ENCODE measurements around the gene BIRC2. TPM values are rescaled to one million over a fixed set of nuclear protein-coding genes. Genes with fewer than 3 reads are reported as not detected.

Gene BIRC2
- total RNA-seq, 1 donor from 2014 or later, result 53.1 TPM

DNA sequence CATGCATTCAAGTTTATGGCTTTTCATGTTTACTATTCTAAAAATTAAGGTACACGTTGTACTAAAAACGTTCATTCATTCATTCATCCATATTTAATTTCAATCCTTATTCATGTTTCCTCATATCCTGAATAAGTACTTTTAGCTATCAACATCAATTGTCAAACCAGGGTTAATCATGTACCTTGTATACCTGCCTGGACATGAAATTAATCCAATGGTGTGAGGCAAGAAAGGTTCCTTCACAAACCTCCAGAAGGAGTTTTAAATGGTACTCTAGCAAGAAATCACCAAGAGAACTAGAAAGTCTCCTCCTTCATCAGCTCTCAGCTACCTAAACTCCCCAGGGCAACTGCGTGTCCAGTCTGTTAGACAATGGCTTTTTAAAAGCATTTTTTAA is 72.2 kb downstream of the BIRC2 start:
- TF ChIP-seq, protein P1, sequence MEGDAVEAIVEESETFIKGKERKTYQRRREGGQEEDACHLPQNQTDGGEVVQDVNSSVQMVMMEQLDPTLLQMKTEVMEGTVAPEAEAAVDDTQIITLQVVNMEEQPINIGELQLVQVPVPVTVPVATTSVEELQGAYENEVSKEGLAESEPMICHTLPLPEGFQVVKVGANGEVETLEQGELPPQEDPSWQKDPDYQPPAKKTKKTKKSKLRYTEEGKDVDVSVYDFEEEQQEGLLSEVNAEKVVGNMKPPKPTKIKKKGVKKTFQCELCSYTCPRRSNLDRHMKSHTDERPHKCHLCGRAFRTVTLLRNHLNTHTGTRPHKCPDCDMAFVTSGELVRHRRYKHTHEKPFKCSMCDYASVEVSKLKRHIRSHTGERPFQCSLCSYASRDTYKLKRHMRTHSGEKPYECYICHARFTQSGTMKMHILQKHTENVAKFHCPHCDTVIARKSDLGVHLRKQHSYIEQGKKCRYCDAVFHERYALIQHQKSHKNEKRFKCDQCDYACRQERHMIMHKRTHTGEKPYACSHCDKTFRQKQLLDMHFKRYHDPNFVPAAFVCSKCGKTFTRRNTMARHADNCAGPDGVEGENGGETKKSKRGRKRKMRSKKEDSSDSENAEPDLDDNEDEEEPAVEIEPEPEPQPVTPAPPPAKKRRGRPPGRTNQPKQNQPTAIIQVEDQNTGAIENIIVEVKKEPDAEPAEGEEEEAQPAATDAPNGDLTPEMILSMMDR (IDR thresholded peaks at IDR 0.05; ENCODE audit: unreplicated experiment), result no peak
- Mint-ChIP-seq H3K27ac (ENCODE audit: unreplicated experiment) (no peak overlapping the region), H3K4me1 (ENCODE audit: unreplicated experiment) (no peaks in the 10 kb centered on the region), H3K4me3 (ENCODE audit: unreplicated experiment) (no peak overlapping the region), H3K36me3 (ENCODE audit: low read depth, unreplicated experiment) (peaks cover 27% of the 10 kb centered on the region), H3K9me3 (ENCODE audit: unreplicated experiment) (no peaks in the 10 kb centered on the region), H3K27me3 (ENCODE audit: unreplicated experiment) (no peaks in the 10 kb centered on the region)
- no peak for DNase-seq (ENCODE audit: low spot score)

DNA sequence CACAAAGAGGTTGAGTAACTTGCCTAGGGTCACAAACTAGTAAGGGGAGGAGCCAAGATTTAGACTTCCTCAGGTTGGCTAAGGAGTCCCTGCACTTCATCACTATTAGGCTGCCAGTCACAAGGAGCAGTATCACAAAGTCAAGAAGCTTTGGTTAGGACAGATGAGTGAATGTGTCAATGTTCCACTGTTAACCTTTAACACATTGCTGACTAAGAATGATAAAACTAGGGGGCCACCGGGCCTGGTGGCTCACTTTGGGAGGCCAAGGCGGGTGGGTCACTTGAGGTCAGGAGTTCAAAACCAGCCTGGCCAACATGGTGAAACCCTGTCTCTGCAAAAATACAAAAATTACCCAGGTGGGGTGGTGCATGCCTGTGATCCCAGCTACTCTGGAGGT is 73.5 kb downstream of the BIRC2 start:
- peaks cover 3% of the 10 kb centered on the region for H3K4me1 Mint-ChIP-seq (ENCODE audit: unreplicated experiment)
- TF ChIP-seq, protein P1 (IDR thresholded peaks at IDR 0.05; ENCODE audit: unreplicated experiment), result no peak
- no peaks in the 10 kb centered on the region for H3K9me3 Mint-ChIP-seq (ENCODE audit: unreplicated experiment)
- H3K27ac Mint-ChIP-seq (ENCODE audit: unreplicated experiment), result no peak overlapping the region
- H3K27me3 Mint-ChIP-seq (ENCODE audit: unreplicated experiment), result no peaks in the 10 kb centered on the region
- DNase-seq (ENCODE audit: low spot score), result no peak
- H3K36me3 Mint-ChIP-seq (ENCODE audit: low read depth, unreplicated experiment), result peaks cover 24% of the 10 kb centered on the region
- no peak overlapping the region for H3K4me3 Mint-ChIP-seq (ENCODE audit: unreplicated experiment)

DNA sequence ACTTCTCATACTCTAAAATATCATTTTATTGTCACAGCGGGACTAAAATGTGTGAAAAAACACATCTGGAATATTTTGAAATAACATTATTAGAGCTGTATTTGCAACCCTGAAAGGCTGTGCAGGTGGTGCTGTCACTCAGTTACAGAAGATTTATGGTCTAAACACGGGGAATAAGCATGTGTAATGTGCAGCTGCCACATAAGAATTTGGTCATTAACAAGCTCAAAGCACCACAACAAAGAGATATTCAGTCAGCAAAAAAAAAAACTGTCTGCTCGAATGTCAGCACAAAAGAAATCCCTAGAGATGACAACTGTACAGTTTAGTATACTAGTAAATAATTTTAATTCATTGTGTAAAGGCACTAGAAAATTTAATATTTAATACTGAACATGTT is 74.2 kb downstream of the BIRC2 start:
- H3K36me3 Mint-ChIP-seq (ENCODE audit: low read depth, unreplicated experiment), result peaks cover 24% of the 10 kb centered on the region
- H3K27me3 Mint-ChIP-seq (ENCODE audit: unreplicated experiment), result no peaks in the 10 kb centered on the region
- H3K4me1 Mint-ChIP-seq (ENCODE audit: unreplicated experiment), result peaks cover 3% of the 10 kb centered on the region
- TF ChIP-seq, protein P1 (IDR thresholded peaks at IDR 0.05; ENCODE audit: unreplicated experiment), result no peak
- no peak overlapping the region for H3K27ac Mint-ChIP-seq (ENCODE audit: unreplicated experiment)
- no peaks in the 10 kb centered on the region for H3K9me3 Mint-ChIP-seq (ENCODE audit: unreplicated experiment)
- DNase-seq (ENCODE audit: low spot score), result no peak
- H3K4me3 Mint-ChIP-seq (ENCODE audit: unreplicated experiment), result no peak overlapping the region

DNA sequence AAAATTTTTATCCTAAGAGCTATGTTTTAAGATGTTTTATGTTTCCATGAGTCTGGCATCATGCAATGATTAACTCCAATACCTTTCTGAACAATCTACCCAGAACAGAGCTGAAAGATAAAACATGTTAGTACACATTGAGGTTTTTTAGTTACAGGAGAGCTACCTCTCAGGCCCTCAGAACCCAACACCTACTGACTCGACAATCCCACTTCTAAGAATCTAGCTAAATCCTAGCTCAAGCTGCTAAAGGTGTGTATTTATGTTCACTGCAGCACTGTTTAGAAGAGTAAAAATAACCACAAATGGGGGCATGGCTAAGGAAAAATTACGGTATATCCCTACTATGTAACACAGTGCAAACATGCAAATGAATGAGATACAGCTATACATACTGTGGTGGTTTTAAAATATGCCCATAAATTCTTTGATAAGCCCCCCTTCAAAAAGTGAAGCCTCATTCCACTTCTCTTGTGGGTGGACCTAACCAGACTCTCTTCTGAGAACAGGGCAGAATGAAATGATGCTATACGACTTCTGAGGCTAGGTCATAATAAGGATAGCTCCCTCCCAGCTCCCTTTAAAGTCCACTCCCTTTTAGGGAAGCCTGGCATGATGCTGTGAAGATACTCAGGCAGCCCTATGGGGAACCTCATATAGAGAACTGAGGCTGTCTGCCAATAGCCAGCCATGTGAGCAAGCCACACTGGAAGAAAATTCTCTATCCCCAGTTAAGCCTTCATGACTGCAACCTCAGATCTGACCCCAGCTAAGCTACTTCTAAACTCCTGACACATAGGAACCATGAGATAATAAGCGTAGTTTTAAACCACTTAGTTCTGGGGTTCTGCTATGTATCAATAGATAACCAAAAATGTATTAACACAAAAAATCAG is 76.1 kb downstream of the BIRC2 start:
- Mint-ChIP-seq H3K9me3 (ENCODE audit: unreplicated experiment) (no peaks in the 10 kb centered on the region), H3K4me3 (ENCODE audit: unreplicated experiment) (no peak overlapping the region), H3K27me3 (ENCODE audit: unreplicated experiment) (no peaks in the 10 kb centered on the region), H3K36me3 (ENCODE audit: low read depth, unreplicated experiment) (peaks cover 17% of the 10 kb centered on the region), H3K4me1 (ENCODE audit: unreplicated experiment) (peaks cover 5% of the 10 kb centered on the region), H3K27ac (ENCODE audit: unreplicated experiment) (no peak overlapping the region)
- no peak for DNase-seq (ENCODE audit: low spot score)
- TF ChIP-seq, protein P1 (IDR thresholded peaks at IDR 0.05; ENCODE audit: unreplicated experiment), result no peak

DNA sequence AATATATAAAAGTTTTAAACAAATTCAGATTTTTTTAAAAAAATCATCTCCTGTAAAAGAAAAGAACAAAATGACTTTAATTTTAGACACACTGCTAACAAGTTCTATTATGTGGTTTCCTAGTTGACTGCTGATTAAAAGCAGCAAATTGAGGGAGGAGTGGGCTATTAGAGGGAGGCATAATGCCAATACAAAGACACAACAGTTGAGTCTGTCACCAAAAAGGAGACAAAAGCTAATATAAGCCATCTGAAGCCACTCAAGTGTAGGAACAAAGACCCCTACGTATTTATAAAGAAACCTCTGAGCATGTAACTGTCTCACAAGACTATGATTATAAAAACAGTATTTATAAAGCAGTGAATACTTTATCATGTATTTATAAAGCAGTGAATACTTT is 76.9 kb downstream of the BIRC2 start:
- TF ChIP-seq, protein P1 (IDR thresholded peaks at IDR 0.05; ENCODE audit: unreplicated experiment), result no peak
- Mint-ChIP-seq H3K27ac (ENCODE audit: unreplicated experiment) (no peak overlapping the region), H3K36me3 (ENCODE audit: low read depth, unreplicated experiment) (peaks cover 10% of the 10 kb centered on the region), H3K9me3 (ENCODE audit: unreplicated experiment) (no peaks in the 10 kb centered on the region), H3K27me3 (ENCODE audit: unreplicated experiment) (no peaks in the 10 kb centered on the region), H3K4me3 (ENCODE audit: unreplicated experiment) (no peak overlapping the region), H3K4me1 (ENCODE audit: unreplicated experiment) (peaks cover 5% of the 10 kb centered on the region)
- no peak for DNase-seq (ENCODE audit: low spot score)

All from endothelial cell (in vitro differentiated cells).